Fibroblast of skin of left biceps (primary cell): ENCODE results near the gene GDPD5.
A peak's percentile ranks its signal among the peaks of the same experiment; 100 is the strongest.

Experiments used
- DNase-seq, 2 experiments: peaks; one replicate each; pipeline ENCODE4 v3.0.0-alpha.2; 2013; ENCODE audit warnings: low read depth in 2 of 2

The GDPD5 gene

GRCh38 chr11:75402002-75402773, 123.6 kb downstream of the GDPD5 start:
- DNase-seq, result no peak

DNA sequence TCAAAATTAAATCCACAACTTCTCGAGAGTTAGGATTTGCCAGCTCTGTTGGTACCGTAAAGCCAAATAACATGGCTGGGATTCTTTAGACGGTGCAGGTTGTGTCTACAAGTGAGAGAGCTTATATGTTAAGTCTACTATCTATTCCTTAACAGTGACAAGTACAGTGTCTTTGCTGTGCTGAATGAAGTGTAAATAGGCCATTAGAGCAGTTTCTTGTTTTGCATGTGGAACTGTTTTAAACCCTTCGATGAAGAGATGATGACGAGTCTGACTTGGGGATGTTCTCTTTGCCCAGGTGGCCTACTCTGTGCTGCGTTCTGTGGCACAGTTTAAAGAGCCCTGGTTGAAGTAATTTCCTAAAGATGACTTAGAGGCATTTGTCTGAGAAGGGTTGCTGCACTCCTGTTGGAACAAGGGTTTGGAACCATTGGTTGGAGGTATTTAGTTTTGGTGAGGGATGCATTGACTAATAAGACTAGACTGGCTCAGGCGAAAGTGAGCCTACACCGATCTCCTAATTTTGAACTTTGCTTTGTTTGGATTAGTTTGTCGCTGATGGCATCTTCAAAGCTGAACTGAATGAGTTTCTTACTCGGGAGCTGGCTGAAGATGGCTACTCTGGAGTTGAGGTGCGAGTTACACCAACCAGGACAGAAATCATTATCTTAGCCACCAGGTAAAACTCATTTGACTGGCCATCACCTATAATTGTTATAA, 125.4 kb downstream of the GDPD5 start:
- DNase-seq, result no peak

DNA sequence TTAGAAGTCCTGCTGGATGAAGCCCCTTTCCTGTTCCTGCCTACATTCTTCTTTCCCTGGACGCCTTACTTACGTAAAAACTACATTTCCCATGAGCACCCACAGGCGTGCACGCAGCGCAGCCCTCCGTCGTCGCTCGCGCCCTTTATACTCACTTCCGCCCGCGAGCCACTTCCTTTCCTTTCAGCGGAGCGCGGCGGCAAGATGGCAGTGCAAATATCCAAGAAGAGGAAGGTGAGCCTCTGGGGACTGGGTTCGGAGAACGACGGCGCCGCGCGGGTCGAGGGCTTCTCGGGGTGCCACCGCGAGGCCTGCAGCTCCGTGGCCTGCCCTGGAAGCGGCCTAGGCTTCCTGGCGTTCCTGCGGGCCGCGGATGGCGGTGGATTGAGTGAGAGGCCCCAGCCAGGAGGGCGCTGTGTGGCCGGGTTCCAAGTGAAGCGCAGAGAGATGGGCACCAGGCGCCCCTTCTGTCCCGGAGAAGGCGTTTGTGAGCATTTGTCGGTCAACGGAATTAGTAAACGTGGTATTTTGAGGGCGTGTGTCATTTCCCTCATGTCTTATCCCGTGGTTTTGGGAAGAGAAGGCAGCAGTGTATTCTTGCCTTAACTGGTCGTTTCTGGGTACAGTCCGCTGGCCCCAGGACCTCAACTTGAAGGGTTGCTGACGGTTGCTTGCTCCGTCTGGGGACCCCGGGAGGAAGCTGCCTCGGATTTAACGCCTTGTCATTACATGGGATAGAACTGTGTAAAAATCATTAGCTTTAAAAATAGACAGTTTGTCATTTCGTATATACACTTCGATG, 126.2 kb downstream of the GDPD5 start, which contains the start of gene RPS3:
Gene RPS3, plus strand, starts transcription at position 175 of the 802 bp plus-strand sequence. Its CDS starts 30 bp downstream, at position 205.
- DNase-seq, result peak; percentile 74 to 78

DNA sequence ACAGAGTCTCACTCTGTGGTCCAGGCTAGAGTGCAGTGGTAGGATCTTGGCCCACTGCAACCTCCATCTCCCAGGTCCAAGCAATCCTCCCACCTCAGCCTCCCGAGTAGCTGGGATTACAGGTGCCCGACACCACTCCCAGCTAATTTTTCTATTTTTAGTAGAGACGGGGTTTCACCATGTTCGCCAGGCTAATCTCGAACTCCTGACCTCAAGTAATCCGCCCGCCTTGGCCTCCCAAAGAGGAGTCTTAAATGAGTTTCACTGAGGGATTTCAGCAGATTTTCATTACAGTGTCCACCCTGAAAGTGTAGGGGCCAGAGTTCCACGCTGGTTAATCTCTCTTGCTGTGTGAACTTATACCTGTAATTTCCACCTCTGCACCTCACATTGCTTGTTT, 126.8 kb downstream of the GDPD5 start:
- DNase-seq, result no peak

GRCh38 chr11:75394085-75394840, 131.5 kb downstream of the GDPD5 start:
- DNase-seq, result no peak

DNA sequence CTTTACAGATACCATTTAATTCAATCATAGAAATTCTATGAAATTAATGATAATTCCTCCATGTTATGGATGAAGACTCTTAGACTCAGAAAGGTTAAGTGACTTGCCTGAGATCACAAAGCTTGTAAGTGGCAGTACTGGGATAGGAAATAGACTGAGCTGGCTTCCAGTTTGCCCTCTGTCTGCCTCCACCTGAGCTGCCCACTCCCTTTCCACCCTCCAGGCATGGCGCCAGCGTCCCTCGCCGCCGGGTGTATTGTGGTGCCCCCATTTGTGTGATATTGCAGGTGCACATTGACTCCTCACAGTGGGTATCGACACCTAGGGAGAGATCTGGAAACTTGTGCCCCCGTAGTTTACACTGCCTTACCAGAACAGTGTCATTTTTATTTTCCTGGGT, 135.8 kb downstream of the GDPD5 start:
- no peak for DNase-seq

- no peak for DNase-seq
Observed at GRCh38 chr11:75389276-75389605, 136.5 kb downstream of the GDPD5 start.

DNA sequence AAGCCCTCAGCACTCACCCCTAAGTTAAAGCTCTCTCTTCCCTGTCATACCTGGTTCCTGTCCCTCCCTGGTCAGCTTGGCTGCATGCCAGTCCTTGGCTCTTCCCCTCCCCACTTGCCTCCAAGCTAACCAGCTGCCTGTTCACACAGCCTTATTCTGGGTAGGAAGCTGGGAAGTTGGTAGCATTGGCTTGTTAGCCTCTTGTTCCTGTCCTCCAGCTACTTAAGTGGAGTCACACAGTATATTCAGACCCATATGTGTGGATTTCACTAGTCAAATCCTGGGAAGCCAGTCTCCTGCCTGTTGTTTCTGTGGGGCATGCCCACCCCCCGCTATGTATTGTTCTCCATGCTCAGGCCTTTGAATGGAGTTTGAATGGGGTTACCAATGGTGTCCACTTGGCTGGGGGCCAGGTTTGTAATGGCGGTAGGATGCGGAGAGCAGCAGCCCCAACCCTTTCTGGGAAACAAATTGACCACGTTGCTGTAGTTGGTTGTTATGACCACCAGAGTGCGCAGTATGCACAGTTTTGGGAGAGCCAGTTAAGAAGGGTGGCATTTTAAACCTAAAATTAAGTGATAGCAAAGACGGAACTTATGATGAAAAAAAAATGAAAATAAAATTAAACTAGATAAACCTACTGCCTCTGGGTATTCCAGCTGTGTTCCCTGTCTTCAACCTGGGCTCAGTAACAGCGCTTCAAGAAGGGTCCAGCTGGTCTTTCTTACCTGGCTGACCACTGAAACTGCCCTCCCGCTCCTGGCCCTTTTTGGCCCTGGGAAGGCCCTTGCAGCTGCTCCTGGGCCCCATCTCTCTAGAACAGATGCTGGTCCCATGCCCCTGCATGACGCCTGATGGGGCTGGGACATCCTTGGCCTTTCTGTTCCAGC, 137.1 kb downstream of the GDPD5 start:
- DNase-seq, result peak; percentile 36 to 44

DNA sequence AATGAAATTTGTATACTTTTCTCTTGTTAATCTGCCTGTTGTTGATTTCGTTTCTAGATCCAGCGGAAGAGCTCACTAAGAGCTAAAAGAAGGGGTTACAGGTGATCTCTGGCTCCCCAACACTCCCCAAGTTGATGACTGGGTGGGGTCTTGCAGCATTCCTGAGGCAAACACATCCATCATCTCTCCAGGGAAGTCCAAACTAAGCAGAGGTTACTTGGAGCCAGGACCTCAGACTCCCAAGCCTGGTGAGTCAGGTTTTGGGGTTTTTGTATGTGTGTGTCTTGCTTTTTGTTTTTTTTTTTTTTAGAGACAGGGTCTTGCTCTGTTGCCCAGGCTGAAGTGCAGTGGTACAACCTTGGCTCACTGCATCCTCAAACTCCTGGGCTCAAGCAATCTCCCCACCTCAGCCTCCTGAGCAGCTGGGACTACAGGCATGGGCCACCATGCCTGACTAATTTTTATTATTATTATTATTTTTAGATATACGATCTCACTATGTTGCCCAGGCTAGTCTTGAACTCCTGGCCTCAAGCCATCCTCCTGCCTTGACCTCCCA, 137.9 kb downstream of the GDPD5 start:
- no peak for DNase-seq

- no peak for DNase-seq
Observed at GRCh38 chr11:75386942-75387630, 138.7 kb downstream of the GDPD5 start.
